OCI-LY1 (cell line): ENCODE measurements around the gene RNF111.

Experiments used
- H2AFZ ChIP-seq: fragments of 200-600 bp; sonication (generic), shearing (Covaris generic); 2 replicates; pipeline ENCODE4 v1.6.0; 2014; ENCODE audit warnings: antibody characterized with exemption, mild to moderate bottlenecking, low read length
- H3F3A ChIP-seq: fragments of 200-600 bp; sonication (generic), shearing (Covaris generic); 2 replicates; pipeline ENCODE4 v1.6.0; 2014; ENCODE audit warnings: mild to moderate bottlenecking, antibody characterized with exemption, low read length, moderate library complexity; ENCODE audit not compliant: insufficient read depth
- H3K27ac ChIP-seq: fragments of 200-600 bp; sonication (generic); 2 replicates; pipeline ENCODE4 v1.5.1; 2014; ENCODE audit warnings: low read length, mixed run types, mild to moderate bottlenecking, low read depth; ENCODE audit not compliant: poor library complexity, severe bottlenecking
- H3K27me3 ChIP-seq: fragments of 200-600 bp; sonication (generic); 2 replicates; pipeline ENCODE4 v1.6.0; 2014; ENCODE audit warnings: antibody characterized with exemption, mild to moderate bottlenecking, low read length, moderate library complexity; ENCODE audit not compliant: insufficient read depth
- H3K36me3 ChIP-seq: fragments of 200-600 bp; sonication (generic); 2 replicates; pipeline ENCODE4 v1.6.1; 2014; ENCODE audit warnings: mild to moderate bottlenecking, antibody characterized with exemption, low read length, moderate library complexity, mixed read lengths; ENCODE audit not compliant: insufficient read depth
- H3K4me1 ChIP-seq: fragments of 200-600 bp; sonication (generic); 2 replicates; pipeline ENCODE4 v1.5.1; 2014; ENCODE audit warnings: mild to moderate bottlenecking, low read length, moderate library complexity; ENCODE audit not compliant: insufficient read depth, severe bottlenecking
- H3K4me2 ChIP-seq: fragments of 200-600 bp; sonication (generic), shearing (Covaris generic); 2 replicates; pipeline ENCODE4 v1.6.1; 2014; ENCODE audit warnings: low read length
- H3K4me3 ChIP-seq: fragments of 200-600 bp; sonication (generic); 2 replicates; pipeline ENCODE4 v1.5.1; 2014; ENCODE audit warnings: low read length, low read depth, mild to moderate bottlenecking, mixed read lengths; ENCODE audit not compliant: poor library complexity, severe bottlenecking
- H3K79me2 ChIP-seq: fragments of 200-600 bp; shearing (Covaris generic); 2 replicates; pipeline ENCODE4 v1.6.1; 2016; ENCODE audit warnings: mixed run types, low read length, mixed read lengths; ENCODE audit not compliant: insufficient read depth
- H3K9ac ChIP-seq: fragments of 200-600 bp; sonication (generic), shearing (Covaris generic); 2 replicates; pipeline ENCODE4 v1.6.1; 2014; ENCODE audit warnings: mild to moderate bottlenecking, low read length, mixed read lengths
- H3K9me2 ChIP-seq: fragments of 200-600 bp; sonication (generic), shearing (Covaris generic); 2 replicates; pipeline ENCODE4 v1.6.1; 2014; ENCODE audit warnings: low read depth, mild to moderate bottlenecking, low read length, mixed read lengths
- H3K9me3 ChIP-seq: fragments of 200-600 bp; shearing (Covaris generic); 2 replicates; pipeline ENCODE4 v1.6.1; 2014; ENCODE audit warnings: low read length, mixed read lengths
- H4K20me1 ChIP-seq: fragments of 200-600 bp; sonication (generic), shearing (Covaris generic); 2 replicates; pipeline ENCODE4 v1.6.0; 2016; ENCODE audit warnings: mild to moderate bottlenecking, low read length; ENCODE audit not compliant: insufficient read depth
- CTCF ChIP-seq: fragments of 200-600 bp; sonication (generic), shearing (Covaris generic); IDR thresholded peaks from 2 replicates; pipeline ENCODE4 v1.5.1; 2017; ENCODE audit warnings: mild to moderate bottlenecking, antibody characterized with exemption, low read length, moderate library complexity, mixed read lengths
- EZH2 ChIP-seq: fragments of 200-600 bp; sonication (generic), shearing (Covaris generic); IDR thresholded peaks from 2 replicates; pipeline ENCODE4 v1.8.0; 2017; ENCODE audit warnings: borderline replicate concordance, mixed run types, mild to moderate bottlenecking, antibody characterized with exemption, low read length, moderate library complexity, mixed read lengths

Gene RNF111

GRCh38 chr15:59105854-59106253, 118.4 kb downstream of the RNF111 start:
- Histone ChIP-seq H3K36me3 (peaks cover 40% of the 10 kb centered on the region), H2AFZ (no peak overlapping the region), H3K4me2 (peak overlapping the region; percentile 81), H3K9ac (peak overlapping the region; percentile 96), H4K20me1 (no peaks in the 10 kb centered on the region), H3K4me3 (peak overlapping the region; percentile 90), H3K27ac (peak overlapping the region; percentile 81), H3K9me3 (no peaks in the 10 kb centered on the region), H3K79me2 (peaks cover 17% of the 10 kb centered on the region), H3F3A (peaks cover 3% of the 10 kb centered on the region; the same call in 1 of the 2 replicates), H3K4me1 (peaks cover 19% of the 10 kb centered on the region), H3K27me3 (no peaks in the 10 kb centered on the region), H3K9me2 (no peaks in the 10 kb centered on the region)
- TF ChIP-seq CTCF (peak; percentile 28; the same call in 1 of the 2 replicates), EZH2 (no peak)

- H3K4me2 ChIP-seq: no peak overlapping the region
- H3K9me2 ChIP-seq: no peaks in the 10 kb centered on the region
- no peaks in the 10 kb centered on the region for H3K27me3 ChIP-seq
- peaks cover 91% of the 10 kb centered on the region for H3K36me3 ChIP-seq
- no peak overlapping the region for H3K9ac ChIP-seq
- H3K4me1 ChIP-seq: peaks cover 4% of the 10 kb centered on the region
- H3K27ac ChIP-seq: no peak overlapping the region
- no peaks in the 10 kb centered on the region for H3K9me3 ChIP-seq
- H3K4me3 ChIP-seq: no peak overlapping the region
- H3F3A ChIP-seq: peaks cover 3% of the 10 kb centered on the region; the same call in 1 of the 2 replicates
- H3K79me2 ChIP-seq: peaks cover 4% of the 10 kb centered on the region
- H4K20me1 ChIP-seq: no peaks in the 10 kb centered on the region
- no peak overlapping the region for H2AFZ ChIP-seq
- TF ChIP-seq EZH2: no peak
- TF ChIP-seq CTCF: no peak
Measured at GRCh38 chr15:59111251-59111650, 123.8 kb downstream of the RNF111 start.

- Histone ChIP-seq H3K9me3 (no peaks in the 10 kb centered on the region), H3K9ac (no peak overlapping the region), H3K4me2 (no peak overlapping the region), H2AFZ (no peak overlapping the region), H3K36me3 (peaks cover 97% of the 10 kb centered on the region), H3K79me2 (no peaks in the 10 kb centered on the region; the same call in 1 of the 2 replicates), H4K20me1 (no peaks in the 10 kb centered on the region), H3F3A (no peaks in the 10 kb centered on the region), H3K27me3 (no peaks in the 10 kb centered on the region), H3K27ac (no peak overlapping the region), H3K4me3 (no peak overlapping the region), H3K9me2 (no peaks in the 10 kb centered on the region), H3K4me1 (no peaks in the 10 kb centered on the region)
- TF ChIP-seq EZH2 (no peak), CTCF (no peak)
Measured at GRCh38 chr15:59115047-59115446, 127.6 kb downstream of the RNF111 start.
